Common myeloid progenitor, CD34-positive (primary cell): Measurements from ENCODE around the gene PRKCH.

Experiments used
- CTCF ChIA-PET: fragments of 350-600 bp; sonication (Branson Sonifier 250); formaldehyde crosslinking; loops from one replicate; lab custom pipeline; 2021; ENCODE audit warnings: antibody characterized with exemption; lab: Charles Lee
- POLR2A ChIA-PET: fragments of 350-600 bp; sonication (Branson Sonifier 250); formaldehyde crosslinking; loops from one replicate; lab custom pipeline; 2021; ENCODE audit warnings: antibody characterized with exemption; lab: Charles Lee
- DNase-seq, 3 donors: peaks; one replicate each; pipeline versions ENCODE4 v3.0.0 to v3.0.0-alpha.2; 2013
- H3K27ac ChIP-seq, 2 experiments: 1 replicate in 1 of 2; 2 replicates in 1 of 2; pipeline ENCODE4 v1.7.0; 2013; ENCODE audit warnings: inconsistent platforms in 2 of 2, low read length in 2 of 2, mild to moderate bottlenecking in 2 of 2, low read depth in 1 of 2, moderate library complexity in 1 of 2; ENCODE audit not compliant: severe bottlenecking in 2 of 2, insufficient read depth in 1 of 2, poor library complexity in 1 of 2
- H3K27me3 ChIP-seq, 5 experiments: replicated peaks in 2 of 5; 1 replicate in 3 of 5; 2 replicates in 2 of 5; pipeline versions ENCODE4 v1.6.1 to v1.7.0; 2013; ENCODE audit warnings: low read length in 4 of 5, mild to moderate bottlenecking in 2 of 5, moderate library complexity in 2 of 5, inconsistent platforms in 1 of 5; ENCODE audit not compliant: insufficient read depth in 5 of 5, control insufficient read depth in 4 of 5
- H3K36me3 ChIP-seq, 4 experiments: 1 replicate in 2 of 4; 2 replicates in 2 of 4; pipeline versions ENCODE4 v1.6.1 to v1.7.0; 2013; ENCODE audit warnings: low read length in 3 of 4, control low read depth in 1 of 4, mild to moderate bottlenecking in 1 of 4; ENCODE audit not compliant: control insufficient read depth in 4 of 4, insufficient read depth in 4 of 4
- H3K4me1 ChIP-seq, 4 experiments: 1 replicate in 3 of 4; 2 replicates in 1 of 4; pipeline versions ENCODE4 v1.6.1 to v1.7.1; 2013; ENCODE audit warnings: low read length in 3 of 4, mild to moderate bottlenecking in 3 of 4, control low read depth in 1 of 4, inconsistent platforms in 1 of 4, moderate library complexity in 1 of 4; ENCODE audit not compliant: control insufficient read depth in 4 of 4, insufficient read depth in 4 of 4; ENCODE audit errors: control extremely low read depth in 1 of 4
- H3K4me3 ChIP-seq, 7 experiments: 1 replicate in 4 of 7; 2 replicates in 3 of 7; pipeline versions ENCODE4 v1.5.1 to v1.7.0; 2013; ENCODE audit warnings: mild to moderate bottlenecking in 7 of 7, low read length in 6 of 7, moderate library complexity in 6 of 7, inconsistent platforms in 2 of 7, low read depth in 2 of 7, control low read depth in 1 of 7; ENCODE audit not compliant: insufficient read depth in 4 of 7, control insufficient read depth in 1 of 7; ENCODE audit errors: extremely low read depth in 1 of 7
- H3K9me3 ChIP-seq, 5 experiments: 1 replicate in 4 of 5; 2 replicates in 1 of 5; pipeline versions ENCODE4 v1.6.1 to v1.7.1; 2013; ENCODE audit warnings: low read length in 4 of 5, mild to moderate bottlenecking in 2 of 5, inconsistent platforms in 1 of 5, low read depth in 1 of 5, moderate library complexity in 1 of 5; ENCODE audit not compliant: control insufficient read depth in 4 of 5, insufficient read depth in 2 of 5; ENCODE audit errors: control extremely low read depth in 1 of 5
- WGBS: methylation state at CpG from one replicate; pipeline ENCODE4 v1.1.5; 2013; ENCODE audit not compliant: insufficient coverage; 5-methylcytosine and 5-hydroxymethylcytosine counted together

The PRKCH gene

GRCh38 chr14:61524211-61524806, 202.9 kb downstream of the PRKCH start:
- H3K9me3 ChIP-seq, result no peaks in the 10 kb centered on the region
- H3K4me1 ChIP-seq, result peaks cover 7 to 38% (median 32%) of the 10 kb centered on the region in 4 experiments
- peaks cover 0 to 8% (median 2%) of the 10 kb centered on the region in 4 experiments for H3K36me3 ChIP-seq
- no peak overlapping the region for H3K4me3 ChIP-seq
- ChIA-PET CTCF (interaction anchor here (0.9 to 1.8 kb wide), 13 partner anchors 8 to 151 kb away, joined by 3 to 9 read pairs (median 4); no protein-coding TSS in a partner anchor), POLR2A (no interaction called here)
- DNase-seq, result no peak
- 94% methylated on average over 3 of the region's 4 CpGs for WGBS
- no peaks in the 10 kb centered on the region for H3K27me3 ChIP-seq
- H3K27ac ChIP-seq, result no peak overlapping the region

DNA sequence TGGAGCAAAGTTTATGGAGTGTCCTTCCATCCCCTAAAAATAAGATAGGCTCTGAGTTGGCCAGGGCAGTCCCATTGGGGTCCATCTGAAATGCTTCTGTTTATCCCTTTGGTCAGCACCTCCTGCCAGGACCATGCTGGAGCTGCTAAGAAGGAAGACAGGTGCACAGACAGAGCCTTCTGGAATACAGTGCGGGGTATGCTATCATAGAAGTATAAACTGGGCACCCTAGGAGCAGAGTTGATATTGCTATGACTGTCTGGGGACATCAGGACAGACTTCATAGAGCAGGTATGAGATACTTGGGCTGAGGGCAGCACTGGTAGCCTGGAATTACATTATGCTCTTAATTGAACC, 203.5 kb downstream of the PRKCH start:
- H3K36me3 ChIP-seq, result peaks cover 0 to 10% (median 2%) of the 10 kb centered on the region in 4 experiments
- no peak for DNase-seq
- H3K27me3 ChIP-seq, result no peaks in the 10 kb centered on the region
- peaks cover 7 to 38% (median 32%) of the 10 kb centered on the region in 4 experiments for H3K4me1 ChIP-seq
- no peak overlapping the region for H3K27ac ChIP-seq
- CTCF ChIA-PET, result interaction anchor here (1.0 to 1.8 kb wide), 8 partner anchors 11 to 64 kb away, joined by 3 to 5 read pairs (median 3); no protein-coding TSS in a partner anchor
- WGBS, result 100% methylated on average over 1 of the region's 1 CpG
- no peak overlapping the region for H3K4me3 ChIP-seq
- POLR2A ChIA-PET, result interaction anchor here (1.0 kb wide), 1 partner anchor 53 kb away, joined by 3 read pairs; no protein-coding TSS in a partner anchor
- H3K9me3 ChIP-seq, result no peaks in the 10 kb centered on the region

- CTCF ChIA-PET, result interaction anchor here (1.0 to 1.8 kb wide), 6 partner anchors 22 to 222 kb away, joined by 3 to 5 read pairs (median 3); no protein-coding TSS in a partner anchor
- no peaks in the 10 kb centered on the region for H3K9me3 ChIP-seq
- 77% methylated on average over 14 of the region's 16 CpGs for WGBS
- H3K4me3 ChIP-seq, result no peak overlapping the region
- POLR2A ChIA-PET, result interaction anchor here (1.0 to 1.1 kb wide), 2 partner anchors 14 to 53 kb away, joined by 3 to 4 read pairs; no protein-coding TSS in a partner anchor
- no peaks in the 10 kb centered on the region for H3K27me3 ChIP-seq
- H3K27ac ChIP-seq, result no peak overlapping the region
- peaks cover 0 to 15% (median 3%) of the 10 kb centered on the region in 4 experiments for H3K36me3 ChIP-seq
- H3K4me1 ChIP-seq, result peaks cover 7 to 38% (median 32%) of the 10 kb centered on the region in 4 experiments
- peak; percentile 59 to 87 (median 79) for DNase-seq
Observed at GRCh38 chr14:61525293-61526011, 204.1 kb downstream of the PRKCH start.

DNA sequence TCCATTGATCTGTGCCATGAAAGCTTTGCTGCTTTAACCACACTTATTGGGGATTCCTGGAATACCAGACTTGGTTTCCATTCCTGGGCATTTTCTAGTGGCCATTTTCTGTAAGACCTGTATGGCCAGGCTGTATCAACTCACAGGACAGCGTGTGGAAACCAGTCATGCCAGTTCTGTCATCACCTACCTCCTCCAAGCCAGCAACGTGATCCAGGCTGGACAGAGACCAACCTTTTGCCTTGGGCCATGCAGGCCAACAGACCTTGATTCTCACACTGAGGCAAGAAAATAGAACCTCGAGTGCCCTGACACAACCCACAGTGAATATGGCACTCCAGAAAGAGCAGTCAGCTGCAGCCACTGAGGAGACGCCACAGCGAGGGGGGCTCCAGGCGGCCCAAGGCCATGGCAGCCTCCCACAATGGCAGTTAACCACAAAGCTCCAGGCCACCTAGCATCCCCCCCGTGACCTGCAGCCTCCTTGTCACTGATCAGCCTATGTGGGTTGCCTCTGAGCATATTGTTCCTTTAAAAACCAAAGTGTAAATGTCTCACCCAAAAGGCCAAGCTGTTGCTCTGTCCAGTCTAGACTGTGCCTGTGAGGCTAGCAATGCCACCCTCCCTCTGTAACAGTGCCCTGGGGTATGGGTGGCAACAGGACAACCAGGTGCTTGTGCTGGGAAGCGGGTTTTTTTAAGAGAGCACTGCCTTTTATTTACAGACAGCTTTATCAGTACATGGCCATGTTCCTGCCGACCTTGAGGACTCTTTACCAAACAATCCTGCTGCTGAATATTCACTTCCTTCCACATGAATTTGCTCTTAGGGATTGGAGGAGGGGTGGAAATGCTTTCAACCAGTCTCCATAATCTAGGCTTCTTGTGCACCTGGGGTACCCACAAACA, 205.3 kb downstream of the PRKCH start:
- H3K4me3 ChIP-seq, result peak overlapping the region in 2 of 7 experiments; percentile 6 to 7
- H3K27ac ChIP-seq, result peak overlapping the region in 1 of 2 experiments; percentile 4
- WGBS, result 65% methylated on average over 8 of the region's 9 CpGs
- H3K9me3 ChIP-seq, result no peaks in the 10 kb centered on the region
- POLR2A ChIA-PET, result interaction anchor here (1.1 to 1.4 kb wide), 2 partner anchors 15 to 50 kb away, joined by 4 to 8 read pairs; no protein-coding TSS in a partner anchor
- CTCF ChIA-PET, result interaction anchor here (0.6 to 1.1 kb wide), 3 partner anchors 44 to 220 kb away, joined by 3 to 4 read pairs (median 3); no protein-coding TSS in a partner anchor
- H3K27me3 ChIP-seq, result no peaks in the 10 kb centered on the region
- peak in 2 of 3 donors; percentile 50 to 59 for DNase-seq
- peaks cover 10 to 42% (median 32%) of the 10 kb centered on the region in 4 experiments for H3K4me1 ChIP-seq
- H3K36me3 ChIP-seq, result peaks cover 0 to 18% (median 6%) of the 10 kb centered on the region in 4 experiments

DNA sequence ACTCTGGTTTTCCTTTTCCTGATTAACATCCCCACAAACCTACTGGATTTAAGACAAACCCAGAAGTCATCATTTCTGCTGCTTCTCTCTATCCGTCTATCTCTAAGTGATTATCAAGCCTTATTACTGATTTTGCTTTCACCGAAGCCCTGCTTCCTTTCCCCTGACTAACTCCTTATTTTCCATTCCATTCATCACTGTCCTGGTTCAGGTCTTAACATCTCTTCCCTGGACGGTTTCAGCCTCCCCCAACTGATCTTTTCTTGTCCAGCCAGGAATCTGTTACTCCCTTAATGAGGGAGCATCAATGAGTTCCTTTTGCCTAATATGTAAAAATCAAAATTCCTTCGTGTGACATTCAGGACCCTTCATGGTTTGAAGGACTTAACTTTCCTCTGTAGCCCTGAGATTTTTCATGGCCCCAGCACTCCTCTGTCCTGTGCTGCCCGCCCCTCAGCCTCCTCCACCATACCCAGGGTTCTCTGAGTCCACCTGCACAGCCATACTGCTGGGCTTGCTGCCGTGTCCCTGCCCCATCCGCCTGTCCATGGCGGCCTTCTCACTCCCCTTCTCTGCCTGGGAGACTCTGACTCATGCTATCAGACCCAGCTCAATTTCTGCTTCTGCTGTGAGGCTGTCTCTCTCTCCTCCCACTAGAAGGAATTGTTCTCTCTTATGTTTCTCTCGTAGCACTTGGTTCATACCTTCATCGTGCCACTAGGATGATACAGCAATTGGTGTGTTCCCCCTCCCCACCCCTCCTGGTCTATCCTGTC, 206.1 kb downstream of the PRKCH start:
- POLR2A ChIA-PET, result interaction anchor here (1.4 kb wide), 1 partner anchor 51 kb away, joined by 8 read pairs; no protein-coding TSS in a partner anchor

GRCh38 chr14:61528591-61529021, 207.2 kb downstream of the PRKCH start:
- Histone ChIP-seq H3K36me3 (peaks cover 0 to 22% (median 6%) of the 10 kb centered on the region in 4 experiments), H3K4me1 (peaks cover 10 to 44% (median 32%) of the 10 kb centered on the region in 4 experiments), H3K4me3 (no peak overlapping the region), H3K27ac (no peak overlapping the region), H3K9me3 (no peaks in the 10 kb centered on the region), H3K27me3 (no peaks in the 10 kb centered on the region)
- DNase-seq, result peak in 1 of 3 donors; percentile 32
- ChIA-PET POLR2A (no interaction called here), CTCF (interaction anchor here (0.9 kb wide), 1 partner anchor 42 kb away, joined by 3 read pairs; no protein-coding TSS in a partner anchor)
- WGBS, result 59% methylated on average over 7 of the region's 9 CpGs

More for the DNA sequence above, 206.1 kb downstream of the PRKCH start:
- no peaks in the 10 kb centered on the region for H3K27me3 ChIP-seq
- WGBS, result 67% methylated on average over 8 of the region's 10 CpGs
- H3K4me1 ChIP-seq, result peaks cover 10 to 44% (median 32%) of the 10 kb centered on the region in 4 experiments
- peak in 2 of 3 donors; percentile 58 to 66 for DNase-seq
- CTCF ChIA-PET, result interaction anchor here (0.6 to 0.9 kb wide), 2 partner anchors 43 to 51 kb away, joined by 3 to 4 read pairs; no protein-coding TSS in a partner anchor
- peaks cover 0 to 16% (median 6%) of the 10 kb centered on the region in 4 experiments for H3K36me3 ChIP-seq
- H3K9me3 ChIP-seq, result no peaks in the 10 kb centered on the region
- H3K4me3 ChIP-seq, result no peak overlapping the region
- H3K27ac ChIP-seq, result no peak overlapping the region
